A549 treated with GW870086 at 1 μM for 4 hours (cell line): ENCODE measurements around the gene AGR3. TPM values are rescaled to one million over a fixed set of nuclear protein-coding genes. Genes with fewer than 3 reads are reported as not detected.

Source experiments
- total RNA-seq: library from RNA; stranded (reverse); fragments of 200-300 nt; extraction: Qiagen RNA extraction; gene quantifications from 5 replicates; pipeline ENCODE4 v1.2.3, GENCODE V29; 2022; ENCODE audit warnings: low read depth

AGR3 gene
- total RNA-seq, result not detected in 5 replicates

GRCh38 chr7:16881844-16882243 lies at the start of gene AGR3:
TSS of gene AGR3 (minus strand) at chr7:16881983. CDS start at chr7:16878618, 3,365 bp downstream.

Other genes starting within 250 kb of the AGR3 start
- gene ANKMY2, start 236.2 kb downstream of the AGR3 start, total RNA-seq, result 12.6 to 14.8 TPM (median 14.3 TPM) in 5 replicates
- 96.7 to 99.5 TPM (median 97.8 TPM) in 5 replicates for gene BZW2, start 235.8 kb downstream of the AGR3 start, total RNA-seq
- 13.1 to 19.3 TPM (median 17.6 TPM) in 5 replicates for gene TSPAN13, start 128.2 kb downstream of the AGR3 start, total RNA-seq
- gene AGR2, start 77.0 kb downstream of the AGR3 start, total RNA-seq, result 104 to 168 TPM (median 145 TPM) in 5 replicates